ENCODE data around the gene MRGPRD. TPM values are rescaled to one million over a fixed set of nuclear protein-coding genes. Genes with fewer than 3 reads are reported as not detected.
A peak's percentile ranks its signal among the peaks of the same experiment; 100 is the strongest.

Gene MRGPRD
- total and polyA plus RNA-seq, 2 donors (not counting 1 experiment from before 2014, with no cell fraction given), result not detected

DNA sequence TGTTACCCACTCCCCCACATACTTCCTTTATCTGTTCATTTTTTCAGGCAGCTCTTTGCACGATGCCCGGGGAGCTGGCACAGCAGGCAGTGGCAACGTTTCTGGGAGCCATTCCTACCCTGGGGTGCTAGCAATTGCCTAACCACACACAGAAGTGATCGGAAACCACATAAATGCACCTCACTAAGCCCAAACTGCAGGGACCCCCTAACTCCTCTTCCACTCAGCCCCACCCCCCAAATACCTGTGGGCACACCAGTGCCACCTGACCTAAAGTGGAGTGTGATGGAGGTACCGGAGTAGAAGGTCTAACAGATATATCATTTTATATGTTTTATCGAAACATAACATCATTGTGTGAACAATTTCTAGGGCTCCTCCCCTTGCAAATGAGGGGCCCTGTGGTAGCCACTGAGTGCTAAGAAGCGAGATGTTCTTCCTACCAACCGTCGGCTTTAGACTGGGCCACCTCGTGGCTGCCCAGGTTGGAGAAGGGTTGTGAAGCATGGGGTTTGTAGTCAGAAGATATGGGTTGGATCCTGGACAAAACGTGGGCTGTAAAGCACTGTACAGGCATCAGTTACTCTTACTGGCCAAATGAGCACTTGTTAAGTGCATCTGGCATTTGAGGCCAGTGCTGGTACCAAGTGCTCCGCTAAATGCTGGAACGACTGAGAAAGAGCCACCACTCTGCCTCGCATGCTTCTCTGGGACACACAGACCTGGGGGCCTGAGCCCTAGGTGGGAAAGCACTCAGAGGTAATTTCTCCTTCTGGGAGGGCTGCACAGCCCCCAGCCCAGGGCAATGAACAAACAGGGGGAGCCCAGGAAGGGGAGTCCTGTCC, 2.8 kb downstream of the MRGPRD start:
- Histone ChIP-seq H3K27me3 (ENCODE audit: control insufficient read depth, insufficient read depth, low read length) (peaks cover 10% of the 10 kb centered on the region), H3K4me2 (ENCODE audit: extremely low read depth, insufficient read depth, low read length) (no peak overlapping the region), H3K9ac (ENCODE audit: insufficient read depth, low read length) (no peak overlapping the region), H3K79me2 (ENCODE audit: control insufficient read depth, insufficient read depth, low read length) (no peaks in the 10 kb centered on the region), H3K9me3 (ENCODE audit: control insufficient read depth, insufficient read depth, low read depth, low read length) (no peaks in the 10 kb centered on the region), H2AFZ (ENCODE audit: low read length) (no peak overlapping the region), H3K36me3 (ENCODE audit: control insufficient read depth, insufficient read depth, low read length) (no peaks in the 10 kb centered on the region), H4K20me1 (ENCODE audit: control insufficient read depth, extremely low read depth, insufficient read depth, low read length) (no peaks in the 10 kb centered on the region), H3K4me1 (ENCODE audit: control insufficient read depth, extremely low read depth, insufficient read depth, low read length) (no peaks in the 10 kb centered on the region), H3K4me3 (replicated peaks in 1 of 4; ENCODE audit: control extremely low read depth in 1 of 4, insufficient read depth in 1 of 4, low read depth in 3 of 4, low read length in 4 of 4) (no peak overlapping the region), H3K27ac (ENCODE audit: insufficient read depth, low read length) (no peak overlapping the region)
- TF ChIP-seq EZH2 (IDR thresholded peaks at IDR 0.05; ENCODE audit: low read length, missing control alignments), result no peak
- TF ChIP-seq, protein P1, sequence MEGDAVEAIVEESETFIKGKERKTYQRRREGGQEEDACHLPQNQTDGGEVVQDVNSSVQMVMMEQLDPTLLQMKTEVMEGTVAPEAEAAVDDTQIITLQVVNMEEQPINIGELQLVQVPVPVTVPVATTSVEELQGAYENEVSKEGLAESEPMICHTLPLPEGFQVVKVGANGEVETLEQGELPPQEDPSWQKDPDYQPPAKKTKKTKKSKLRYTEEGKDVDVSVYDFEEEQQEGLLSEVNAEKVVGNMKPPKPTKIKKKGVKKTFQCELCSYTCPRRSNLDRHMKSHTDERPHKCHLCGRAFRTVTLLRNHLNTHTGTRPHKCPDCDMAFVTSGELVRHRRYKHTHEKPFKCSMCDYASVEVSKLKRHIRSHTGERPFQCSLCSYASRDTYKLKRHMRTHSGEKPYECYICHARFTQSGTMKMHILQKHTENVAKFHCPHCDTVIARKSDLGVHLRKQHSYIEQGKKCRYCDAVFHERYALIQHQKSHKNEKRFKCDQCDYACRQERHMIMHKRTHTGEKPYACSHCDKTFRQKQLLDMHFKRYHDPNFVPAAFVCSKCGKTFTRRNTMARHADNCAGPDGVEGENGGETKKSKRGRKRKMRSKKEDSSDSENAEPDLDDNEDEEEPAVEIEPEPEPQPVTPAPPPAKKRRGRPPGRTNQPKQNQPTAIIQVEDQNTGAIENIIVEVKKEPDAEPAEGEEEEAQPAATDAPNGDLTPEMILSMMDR (conservative IDR thresholded peaks at IDR 0.05 in 1 of 2, IDR thresholded peaks at IDR 0.05 in 1 of 2; ENCODE audit: low read depth in 1 of 2, low read length in 2 of 2), result no peak
- no peak for DNase-seq (ENCODE audit: low read depth in 2 of 2)

DNA sequence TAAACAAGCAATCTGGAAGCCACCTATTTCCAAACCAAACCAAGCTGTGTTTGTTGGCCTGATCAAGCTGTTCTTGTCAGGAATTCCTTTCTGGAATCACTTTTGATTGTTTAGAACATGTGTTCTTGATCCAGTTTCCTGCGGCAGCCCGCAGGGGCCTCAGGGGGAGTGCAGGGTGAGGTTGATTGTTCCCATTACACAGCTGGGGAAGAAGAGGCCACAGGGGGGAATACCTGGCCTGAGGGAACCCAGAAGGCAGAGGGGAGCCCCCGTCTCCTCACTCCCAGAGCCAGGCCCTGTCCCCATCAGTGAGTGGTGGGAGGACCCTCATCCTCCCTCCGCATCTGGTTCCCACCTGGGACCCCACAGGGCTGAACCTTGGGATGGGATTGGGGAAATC, 4.2 kb downstream of the MRGPRD start:
- DNase-seq (ENCODE audit: low read depth in 2 of 2), result peak in 1 of 2 donors; percentile 18
- H3K27ac ChIP-seq (ENCODE audit: insufficient read depth, low read length), result no peak overlapping the region

DNA sequence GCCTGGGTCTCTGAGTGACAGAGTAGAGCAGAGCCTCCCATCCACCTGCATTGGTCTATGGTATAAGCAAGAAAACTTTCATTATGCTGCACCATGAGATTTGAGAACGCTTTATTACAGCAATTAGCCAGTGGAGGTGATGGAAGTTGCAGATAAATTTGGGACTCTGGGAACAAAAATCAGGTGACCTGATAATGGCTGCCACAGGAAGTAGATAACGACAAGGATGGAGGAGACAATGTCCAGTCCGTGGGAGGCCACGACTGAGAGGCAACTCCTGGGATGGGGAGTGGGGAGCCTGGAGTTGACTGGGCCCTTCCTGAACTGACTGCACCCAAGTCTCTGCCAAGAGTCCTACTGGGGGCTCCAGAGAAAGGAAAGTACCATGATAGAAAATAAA, 4.7 kb downstream of the MRGPRD start:
- H3K27ac ChIP-seq (ENCODE audit: insufficient read depth, low read length), result no peak overlapping the region
- H3K9me3 ChIP-seq (ENCODE audit: control insufficient read depth, insufficient read depth, low read depth, low read length), result no peaks in the 10 kb centered on the region
- H3K36me3 ChIP-seq (ENCODE audit: control insufficient read depth, insufficient read depth, low read length), result no peaks in the 10 kb centered on the region
- H3K4me1 ChIP-seq (ENCODE audit: control insufficient read depth, extremely low read depth, insufficient read depth, low read length), result no peaks in the 10 kb centered on the region
- no peak for TF ChIP-seq EZH2 (IDR thresholded peaks at IDR 0.05; ENCODE audit: low read length, missing control alignments)
- TF ChIP-seq, protein P1 (conservative IDR thresholded peaks at IDR 0.05 in 1 of 2, IDR thresholded peaks at IDR 0.05 in 1 of 2; ENCODE audit: low read depth in 1 of 2, low read length in 2 of 2), result no peak
- H2AFZ ChIP-seq (ENCODE audit: low read length), result no peak overlapping the region
- H3K79me2 ChIP-seq (ENCODE audit: control insufficient read depth, insufficient read depth, low read length), result no peaks in the 10 kb centered on the region
- no peak overlapping the region for H3K4me3 ChIP-seq (replicated peaks in 1 of 4; ENCODE audit: control extremely low read depth in 1 of 4, insufficient read depth in 1 of 4, low read depth in 3 of 4, low read length in 4 of 4)
- peaks cover 5% of the 10 kb centered on the region for H3K27me3 ChIP-seq (ENCODE audit: control insufficient read depth, insufficient read depth, low read length)
- no peaks in the 10 kb centered on the region for H4K20me1 ChIP-seq (ENCODE audit: control insufficient read depth, extremely low read depth, insufficient read depth, low read length)
- DNase-seq (ENCODE audit: low read depth in 2 of 2), result no peak
- H3K4me2 ChIP-seq (ENCODE audit: extremely low read depth, insufficient read depth, low read length), result no peak overlapping the region
- H3K9ac ChIP-seq (ENCODE audit: insufficient read depth, low read length), result no peak overlapping the region

More for the DNA sequence above, 4.2 kb downstream of the MRGPRD start:
- Histone ChIP-seq H3K4me1 (ENCODE audit: control insufficient read depth, extremely low read depth, insufficient read depth, low read length) (no peaks in the 10 kb centered on the region), H4K20me1 (ENCODE audit: control insufficient read depth, extremely low read depth, insufficient read depth, low read length) (no peaks in the 10 kb centered on the region), H3K79me2 (ENCODE audit: control insufficient read depth, insufficient read depth, low read length) (no peaks in the 10 kb centered on the region), H3K36me3 (ENCODE audit: control insufficient read depth, insufficient read depth, low read length) (no peaks in the 10 kb centered on the region), H3K27me3 (ENCODE audit: control insufficient read depth, insufficient read depth, low read length) (peaks cover 6% of the 10 kb centered on the region), H3K9ac (ENCODE audit: insufficient read depth, low read length) (no peak overlapping the region), H3K9me3 (ENCODE audit: control insufficient read depth, insufficient read depth, low read depth, low read length) (no peaks in the 10 kb centered on the region), H3K4me2 (ENCODE audit: extremely low read depth, insufficient read depth, low read length) (no peak overlapping the region), H2AFZ (ENCODE audit: low read length) (no peak overlapping the region), H3K4me3 (replicated peaks in 1 of 4; ENCODE audit: control extremely low read depth in 1 of 4, insufficient read depth in 1 of 4, low read depth in 3 of 4, low read length in 4 of 4) (no peak overlapping the region)
- TF ChIP-seq, protein P1 (conservative IDR thresholded peaks at IDR 0.05 in 1 of 2, IDR thresholded peaks at IDR 0.05 in 1 of 2; ENCODE audit: low read depth in 1 of 2, low read length in 2 of 2), result no peak
- no peak for TF ChIP-seq EZH2 (IDR thresholded peaks at IDR 0.05; ENCODE audit: low read length, missing control alignments)

Measured in fibroblast of lung (primary cell).